GM12872 (cell line): ENCODE data around the gene TRIM56.
A peak's percentile ranks its signal among the peaks of the same experiment; 100 is the strongest.

Experiments used
- CTCF ChIP-seq: IDR thresholded peaks from 3 replicates; pipeline ENCODE4 v1.5.1; 2011; ENCODE audit warnings: low read depth, mild to moderate bottlenecking, low read length, moderate library complexity; ENCODE audit not compliant: insufficient read depth

Gene TRIM56

GRCh38 chr7:101088858-101089529 is 3.7 kb downstream of the TRIM56 start:
- TF ChIP-seq CTCF = no peak

GRCh38 chr7:101089876-101090275 is 4.6 kb downstream of the TRIM56 start:
- TF ChIP-seq CTCF = no peak

GRCh38 chr7:101093906-101094305 is 8.6 kb downstream of the TRIM56 start:
- TF ChIP-seq CTCF = no peak

- TF ChIP-seq CTCF = no peak
These were observed 9.1 kb downstream of the TRIM56 start for GRCh38 chr7:101094376-101094775.

GRCh38 chr7:101094791-101095375 is 9.6 kb downstream of the TRIM56 start:
- TF ChIP-seq CTCF = peak; percentile 68

- TF ChIP-seq CTCF = no peak
These were observed 11.2 kb downstream of the TRIM56 start for GRCh38 chr7:101096331-101096956.

- TF ChIP-seq CTCF = no peak
These were observed 11.7 kb downstream of the TRIM56 start for GRCh38 chr7:101096957-101097347.
